ENCODE data around the gene BAIAP2L1. TPM values are rescaled to one million over a fixed set of nuclear protein-coding genes. Genes with fewer than 3 reads are reported as not detected.

Gene BAIAP2L1
- total RNA-seq, 2 donors from 2014 or later: 30.5 to 38.4 TPM

DNA sequence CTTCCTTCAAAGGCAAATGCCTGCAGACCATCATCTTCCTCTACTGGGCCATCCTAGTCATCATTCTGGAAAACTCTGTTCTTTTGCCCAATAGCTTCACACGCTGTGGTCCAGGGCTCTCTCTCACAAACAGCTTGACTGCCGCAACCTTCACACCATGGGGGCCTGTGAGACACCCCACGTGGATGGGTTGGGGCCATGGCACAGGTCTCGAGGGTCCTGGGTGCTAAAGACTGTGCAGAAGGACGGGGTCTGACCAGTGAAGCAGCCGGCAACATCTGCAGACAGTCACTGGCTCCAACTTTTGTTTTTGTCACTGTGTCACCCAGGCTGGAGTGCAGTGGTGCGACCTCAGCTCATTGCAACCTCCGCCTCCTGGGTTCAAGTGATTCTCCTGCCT, 91.3 kb downstream of the BAIAP2L1 start:
- no peaks in the 10 kb centered on the region for H3K9me3 ChIP-seq (ENCODE audit: control insufficient read depth, low read length)
- DNase-seq: no peak
- Mint-ChIP-seq H3K9me3 (no peaks in the 10 kb centered on the region), H3K27ac (no peak overlapping the region), H3K27me3 (ENCODE audit: insufficient read depth) (no peaks in the 10 kb centered on the region), H3K36me3 (ENCODE audit: low read depth) (peaks cover 54% of the 10 kb centered on the region), H3K4me3 (no peak overlapping the region), H3K4me1 (peaks cover 9% of the 10 kb centered on the region)
- no peak overlapping the region for H3K9ac ChIP-seq (ENCODE audit: extremely low read depth, low read length, poor library complexity, severe bottlenecking)
- H3K36me3 ChIP-seq (ENCODE audit: control insufficient read depth, insufficient read depth, low read length): peaks cover 8% of the 10 kb centered on the region
- peaks cover 4% of the 10 kb centered on the region for H3K4me1 ChIP-seq (ENCODE audit: control insufficient read depth, insufficient read depth, low read length)
- 96 to 98% methylated on average over 8 of the region's 8 CpGs for WGBS, 2 experiments (ENCODE audit: insufficient coverage in 1 of 2, insufficient read length in 1 of 2)
- H3K27me3 ChIP-seq (ENCODE audit: control insufficient read depth, insufficient read depth, low read length, poor library complexity, severe bottlenecking): no peaks in the 10 kb centered on the region
- H3K27ac ChIP-seq (ENCODE audit: low read depth, low read length): no peak overlapping the region
- no peak overlapping the region for H3K4me3 ChIP-seq (ENCODE audit: low read length)
- TF ChIP-seq, protein P1, sequence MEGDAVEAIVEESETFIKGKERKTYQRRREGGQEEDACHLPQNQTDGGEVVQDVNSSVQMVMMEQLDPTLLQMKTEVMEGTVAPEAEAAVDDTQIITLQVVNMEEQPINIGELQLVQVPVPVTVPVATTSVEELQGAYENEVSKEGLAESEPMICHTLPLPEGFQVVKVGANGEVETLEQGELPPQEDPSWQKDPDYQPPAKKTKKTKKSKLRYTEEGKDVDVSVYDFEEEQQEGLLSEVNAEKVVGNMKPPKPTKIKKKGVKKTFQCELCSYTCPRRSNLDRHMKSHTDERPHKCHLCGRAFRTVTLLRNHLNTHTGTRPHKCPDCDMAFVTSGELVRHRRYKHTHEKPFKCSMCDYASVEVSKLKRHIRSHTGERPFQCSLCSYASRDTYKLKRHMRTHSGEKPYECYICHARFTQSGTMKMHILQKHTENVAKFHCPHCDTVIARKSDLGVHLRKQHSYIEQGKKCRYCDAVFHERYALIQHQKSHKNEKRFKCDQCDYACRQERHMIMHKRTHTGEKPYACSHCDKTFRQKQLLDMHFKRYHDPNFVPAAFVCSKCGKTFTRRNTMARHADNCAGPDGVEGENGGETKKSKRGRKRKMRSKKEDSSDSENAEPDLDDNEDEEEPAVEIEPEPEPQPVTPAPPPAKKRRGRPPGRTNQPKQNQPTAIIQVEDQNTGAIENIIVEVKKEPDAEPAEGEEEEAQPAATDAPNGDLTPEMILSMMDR (conservative IDR thresholded peaks at IDR 0.05): no peak

DNA sequence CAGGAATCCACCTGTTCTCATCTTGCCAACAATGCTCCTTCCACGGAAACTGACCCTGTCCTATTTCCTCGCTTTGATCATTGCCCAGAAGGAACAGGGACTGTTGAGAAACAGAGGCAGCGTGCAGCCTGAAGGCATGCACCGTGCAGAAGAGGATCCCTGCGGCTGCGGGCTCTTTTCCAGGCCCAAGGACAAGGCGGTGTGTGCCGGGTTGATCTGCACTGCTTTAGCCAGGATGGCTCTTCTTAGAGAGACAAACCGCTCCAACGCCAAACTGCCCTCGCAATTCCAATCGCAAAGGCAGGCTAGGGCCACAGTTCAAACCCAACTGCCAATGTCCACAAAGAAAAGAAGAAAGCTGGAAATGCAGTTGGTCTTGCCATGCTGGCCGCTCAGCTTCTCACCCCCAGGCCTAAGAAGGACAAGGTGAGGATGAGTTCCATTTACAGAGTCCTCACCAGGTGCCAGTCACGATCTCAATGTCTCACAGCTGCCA, 92.9 kb downstream of the BAIAP2L1 start:
- Histone ChIP-seq H3K36me3 (ENCODE audit: control insufficient read depth, insufficient read depth, low read length) (peaks cover 7% of the 10 kb centered on the region), H3K27me3 (ENCODE audit: control insufficient read depth, insufficient read depth, low read length, poor library complexity, severe bottlenecking) (no peaks in the 10 kb centered on the region), H3K4me1 (ENCODE audit: control insufficient read depth, insufficient read depth, low read length) (peaks cover 13% of the 10 kb centered on the region), H3K9me3 (ENCODE audit: control insufficient read depth, low read length) (no peaks in the 10 kb centered on the region), H3K4me3 (ENCODE audit: low read length) (no peak overlapping the region), H3K27ac (ENCODE audit: low read depth, low read length) (no peak overlapping the region), H3K9ac (ENCODE audit: extremely low read depth, low read length, poor library complexity, severe bottlenecking) (no peak overlapping the region)
- TF ChIP-seq, protein P1 (conservative IDR thresholded peaks at IDR 0.05): no peak
- 94 to 98% methylated on average over 12 to 14 of the region's 14 CpGs for WGBS, 2 experiments (ENCODE audit: insufficient coverage in 1 of 2, insufficient read length in 1 of 2)
- H3K4me1 Mint-ChIP-seq: peaks cover 22% of the 10 kb centered on the region
- H3K36me3 Mint-ChIP-seq (ENCODE audit: low read depth): peaks cover 60% of the 10 kb centered on the region
- H3K4me3 Mint-ChIP-seq: no peak overlapping the region
- no peaks in the 10 kb centered on the region for H3K9me3 Mint-ChIP-seq
- no peaks in the 10 kb centered on the region for H3K27me3 Mint-ChIP-seq (ENCODE audit: insufficient read depth)
- no peak for DNase-seq
- no peak overlapping the region for H3K27ac Mint-ChIP-seq

DNA sequence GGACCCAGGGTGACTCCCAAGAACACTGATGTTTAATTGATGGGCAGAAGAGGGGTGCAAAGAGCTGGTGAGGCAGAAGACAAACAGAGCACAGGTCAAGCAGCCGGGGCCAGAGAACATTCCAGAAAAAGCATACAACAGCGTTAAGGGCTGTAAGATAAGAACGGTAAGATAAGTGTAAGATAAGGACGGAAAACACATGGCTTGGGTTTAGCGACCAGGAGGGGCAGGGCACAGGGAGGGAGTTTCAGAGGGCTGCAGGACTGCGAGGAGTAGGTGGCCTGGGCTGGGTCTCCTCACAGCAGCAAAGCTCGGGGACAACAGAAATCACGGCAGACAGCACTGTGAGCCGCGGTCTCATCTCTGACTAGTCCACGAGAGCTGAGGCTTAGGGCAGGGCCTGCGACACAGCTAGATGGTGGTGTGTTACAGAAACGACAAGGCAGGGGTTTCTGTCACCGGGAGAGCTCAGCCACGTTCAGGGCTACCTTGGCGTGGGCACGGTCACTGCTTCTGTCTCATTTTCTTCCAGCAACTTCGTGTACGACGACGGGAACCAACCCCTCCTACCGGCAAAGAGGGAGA, 94.8 kb downstream of the BAIAP2L1 start:
- no peaks in the 10 kb centered on the region for H3K27me3 Mint-ChIP-seq (ENCODE audit: insufficient read depth)
- H3K4me1 Mint-ChIP-seq: peaks cover 27% of the 10 kb centered on the region
- TF ChIP-seq, protein P1 (conservative IDR thresholded peaks at IDR 0.05): no peak
- no peaks in the 10 kb centered on the region for H3K9me3 ChIP-seq (ENCODE audit: control insufficient read depth, low read length)
- no peak overlapping the region for H3K9ac ChIP-seq (ENCODE audit: extremely low read depth, low read length, poor library complexity, severe bottlenecking)
- no peak overlapping the region for H3K27ac ChIP-seq (ENCODE audit: low read depth, low read length)
- H3K9me3 Mint-ChIP-seq: no peaks in the 10 kb centered on the region
- no peaks in the 10 kb centered on the region for H3K27me3 ChIP-seq (ENCODE audit: control insufficient read depth, insufficient read depth, low read length, poor library complexity, severe bottlenecking)
- no peak overlapping the region for H3K4me3 Mint-ChIP-seq
- 70 to 82% methylated on average over 16 to 22 of the region's 22 CpGs for WGBS, 2 experiments (ENCODE audit: insufficient coverage in 1 of 2, insufficient read length in 1 of 2)
- peak overlapping the region; percentile 76 for H3K27ac Mint-ChIP-seq
- H3K4me3 ChIP-seq (ENCODE audit: low read length): no peak overlapping the region
- peaks cover 63% of the 10 kb centered on the region for H3K36me3 Mint-ChIP-seq (ENCODE audit: low read depth)
- H3K36me3 ChIP-seq (ENCODE audit: control insufficient read depth, insufficient read depth, low read length): peaks cover 9% of the 10 kb centered on the region
- no peak for DNase-seq
- H3K4me1 ChIP-seq (ENCODE audit: control insufficient read depth, insufficient read depth, low read length): peaks cover 13% of the 10 kb centered on the region
